H1 (cell line): Measurements from ENCODE around the gene IL13. TPM values are rescaled to one million over a fixed set of nuclear protein-coding genes. Genes with fewer than 3 reads are reported as not detected.

ENCODE experiments used
- CTCF ChIA-PET: fragments of 300-600 bp; sonication (Branson Sonifier 250); formaldehyde crosslinking; loops from one replicate; lab custom pipeline; 2021; ENCODE audit not compliant: partially characterized antibody; lab: Charles Lee
- POLR2A ChIA-PET: fragments of 300-600 bp; sonication (Branson Sonifier 250); formaldehyde crosslinking; loops from one replicate; lab custom pipeline; 2021; ENCODE audit warnings: inconsistent platforms; ENCODE audit not compliant: partially characterized antibody; lab: Charles Lee
- DNase-seq, 2 experiments: peaks; one replicate each; pipeline versions ENCODE4 v3.0.0 to v3.0.0-alpha.2; 2010 to 2022; ENCODE audit warnings: low spot score in 2 of 2, low read depth in 1 of 2, mixed read lengths in 1 of 2
- FAIRE-seq: peaks from 2 replicates; lab custom pipeline; 2011; peaks lifted over from hg19 to GRCh38; lab: Jason Lieb, UNC
- H2AFZ ChIP-seq: 2 replicates; pipeline ENCODE4 v1.8.1; 2012; ENCODE audit warnings: low read length, inconsistent platforms
- H2AK5ac ChIP-seq: 2 replicates; pipeline ENCODE4 v1.6.1; 2013; ENCODE audit warnings: low read depth, low read length
- H2BK120ac ChIP-seq: replicated peaks from 2 replicates; pipeline ENCODE3; 2013; ENCODE audit warnings: low read depth, low read length, inconsistent platforms
- H2BK12ac ChIP-seq: 2 replicates; pipeline ENCODE4 v1.6.1; 2013; ENCODE audit warnings: low read depth, low read length
- H2BK15ac ChIP-seq: 2 replicates; pipeline ENCODE4 v1.6.1; 2013; ENCODE audit warnings: low read length
- H2BK20ac ChIP-seq: 2 replicates; pipeline ENCODE4 v1.6.1; 2013; ENCODE audit warnings: low read length
- H2BK5ac ChIP-seq: 2 replicates; pipeline ENCODE4 v1.6.1; 2013; ENCODE audit warnings: low read depth, low read length
- H3K14ac ChIP-seq: 2 replicates; pipeline ENCODE4 v1.6.1; 2013; ENCODE audit warnings: inconsistent platforms; ENCODE audit not compliant: insufficient read length
- H3K18ac ChIP-seq: 2 replicates; pipeline ENCODE4 v1.6.1; 2013; ENCODE audit warnings: low read length; ENCODE audit errors: extremely low read depth
- H3K23ac ChIP-seq: 2 replicates; pipeline ENCODE4 v1.6.1; 2013; ENCODE audit warnings: inconsistent platforms; ENCODE audit not compliant: insufficient read length
- H3K23me2 ChIP-seq: 2 replicates; pipeline ENCODE4 v1.6.1; 2013; ENCODE audit warnings: low read depth, low read length
- H3K27ac ChIP-seq: 2 replicates; pipeline ENCODE4 v1.6.1; 2011; ENCODE audit warnings: low read depth, low read length, inconsistent platforms
- H3K27me3 ChIP-seq, 4 experiments: replicated peaks in 1 of 4; 1 replicate in 1 of 4; 2 replicates in 3 of 4; pipeline versions ENCODE4 v1.6.1 to v1.8.1; 2011 to 2013; ENCODE audit warnings: low read length in 3 of 4, mild to moderate bottlenecking in 3 of 4, inconsistent platforms in 2 of 4, mixed read lengths in 2 of 4, moderate library complexity in 1 of 4; ENCODE audit not compliant: control insufficient read depth in 3 of 4, insufficient read depth in 3 of 4; ENCODE audit errors: extremely low read depth in 1 of 4
- H3K36me3 ChIP-seq, 4 experiments: 2 replicates each; pipeline versions ENCODE4 v1.6.1 to v1.8.1; 2011 to 2013; ENCODE audit warnings: mild to moderate bottlenecking in 4 of 4, low read length in 3 of 4, moderate library complexity in 2 of 4, control low read depth in 1 of 4, inconsistent platforms in 1 of 4; ENCODE audit not compliant: insufficient read depth in 4 of 4, control insufficient read depth in 2 of 4
- H3K4ac ChIP-seq: replicated peaks from 2 replicates; pipeline ENCODE3; 2013; ENCODE audit warnings: low read length, low read depth, mixed read lengths, inconsistent platforms; ENCODE audit not compliant: insufficient read length
- H3K4me1 ChIP-seq, 4 experiments: replicated peaks in 1 of 4; 1 replicate in 1 of 4; 2 replicates in 3 of 4; pipeline versions ENCODE4 v1.6.1 to v1.8.1; 2011 to 2013; ENCODE audit warnings: low read length in 3 of 4, inconsistent platforms in 2 of 4, mixed read lengths in 1 of 4; ENCODE audit not compliant: insufficient read depth in 4 of 4, control insufficient read depth in 3 of 4
- H3K4me2 ChIP-seq, 2 experiments: 2 replicates each; pipeline versions ENCODE4 v1.6.1 to v1.8.1; 2011 to 2013; ENCODE audit warnings: low read depth in 2 of 2, low read length in 2 of 2, control low read depth in 1 of 2, inconsistent platforms in 1 of 2, mild to moderate bottlenecking in 1 of 2; ENCODE audit not compliant: insufficient read depth in 1 of 2
- H3K4me3 ChIP-seq, 4 experiments: fragments of 200-600, 300-600 bp in 1 of 4; sonication (generic), shearing (Covaris generic), sonication (Bioruptor Twin) in 1 of 4; 2 replicates each; pipeline versions ENCODE4 v1.5.1 to v1.8.1; 2011 to 2016; ENCODE audit warnings: low read length in 4 of 4, low read depth in 3 of 4, control low read depth in 2 of 4, inconsistent platforms in 2 of 4, mild to moderate bottlenecking in 2 of 4, mixed read lengths in 1 of 4, moderate library complexity in 1 of 4; ENCODE audit not compliant: insufficient read depth in 2 of 4; ENCODE audit errors: extremely low read depth in 1 of 4
- H3K56ac ChIP-seq: replicated peaks from 2 replicates; pipeline ENCODE3; 2013; ENCODE audit warnings: low read depth, mild to moderate bottlenecking, mixed read lengths, low read length, inconsistent platforms; ENCODE audit not compliant: insufficient read length
- H3K79me1 ChIP-seq: 2 replicates; pipeline ENCODE4 v1.6.1; 2013; ENCODE audit warnings: low read depth, low read length, control low read depth
- H3K79me2 ChIP-seq, 2 experiments: 2 replicates each; pipeline versions ENCODE4 v1.6.1 to v1.8.1; 2012 to 2013; ENCODE audit warnings: low read length in 2 of 2, mild to moderate bottlenecking in 2 of 2, inconsistent platforms in 1 of 2; ENCODE audit not compliant: insufficient read depth in 2 of 2, control insufficient read depth in 1 of 2
- H3K9ac ChIP-seq, 4 experiments: replicated peaks in 1 of 4; 1 replicate in 1 of 4; 2 replicates in 3 of 4; pipeline versions ENCODE4 v1.6.1 to v1.8.1; 2011 to 2013; ENCODE audit warnings: low read depth in 3 of 4, low read length in 3 of 4, control low read depth in 2 of 4, mild to moderate bottlenecking in 2 of 4, moderate library complexity in 2 of 4, inconsistent platforms in 1 of 4; ENCODE audit errors: extremely low read depth in 1 of 4
- H3K9me3 ChIP-seq, 2 experiments: 2 replicates each; pipeline versions ENCODE4 v1.6.1 to v1.8.1; 2012 to 2013; ENCODE audit warnings: mild to moderate bottlenecking in 2 of 2, moderate library complexity in 2 of 2, control low read depth in 1 of 2, inconsistent platforms in 1 of 2, low read depth in 1 of 2, low read length in 1 of 2, mixed read lengths in 1 of 2; ENCODE audit not compliant: insufficient read depth in 2 of 2
- H4K20me1 ChIP-seq, 2 experiments: replicated peaks in 1 of 2; 2 replicates each; pipeline versions ENCODE3 to v1.8.1; 2011 to 2013; ENCODE audit warnings: inconsistent platforms in 2 of 2, low read length in 2 of 2, mild to moderate bottlenecking in 1 of 2; ENCODE audit not compliant: insufficient read depth in 2 of 2, control insufficient read depth in 1 of 2
- H4K5ac ChIP-seq: 2 replicates; pipeline ENCODE4 v1.6.1; 2013; ENCODE audit warnings: low read length, low read depth, mixed read lengths, inconsistent platforms; ENCODE audit not compliant: insufficient read length
- H4K8ac ChIP-seq: 2 replicates; pipeline ENCODE4 v1.8.0; 2013; ENCODE audit warnings: mild to moderate bottlenecking, moderate library complexity, low read length, inconsistent platforms; ENCODE audit not compliant: insufficient read depth; ENCODE audit errors: extremely low read depth
- H4K91ac ChIP-seq: replicated peaks from 2 replicates; pipeline ENCODE3; 2013; ENCODE audit warnings: low read length, mixed read lengths, inconsistent platforms; ENCODE audit not compliant: insufficient read length
- CEBPB ChIP-seq: IDR thresholded peaks from 2 replicates; pipeline ENCODE4 v1.6.1; 2012; ENCODE audit warnings: low read depth, low read length
- CHD1 ChIP-seq: IDR thresholded peaks from 2 replicates; pipeline ENCODE4 v1.6.1; 2012; ENCODE audit warnings: low read depth, low read length, improper control_type of control experiment
- CHD2 ChIP-seq: IDR thresholded peaks from 2 replicates; pipeline ENCODE4 v1.6.1; 2012; ENCODE audit warnings: low read length, improper control_type of control experiment
- CTCF ChIP-seq, 3 experiments: IDR thresholded peaks; 1 replicate in 2 of 3; 2 replicates in 1 of 3; pipeline versions ENCODE4 v1.5.1 to v1.6.1; 2011; ENCODE audit warnings: low read length in 3 of 3, mild to moderate bottlenecking in 3 of 3, inconsistent platforms in 2 of 3, low read depth in 1 of 3, moderate library complexity in 1 of 3; ENCODE audit not compliant: insufficient read depth in 1 of 3; ENCODE audit errors: control extremely low read depth in 1 of 3
- KDM4A ChIP-seq: IDR thresholded peaks from one replicate; pipeline ENCODE4 v1.7.1; 2012; ENCODE audit warnings: low read depth, mild to moderate bottlenecking, moderate library complexity, low read length, inconsistent platforms; ENCODE audit not compliant: severe bottlenecking
- NANOG ChIP-seq: IDR thresholded peaks from 2 replicates; pipeline ENCODE4 v1.6.1; 2011; ENCODE audit warnings: low read length, low read depth, mild to moderate bottlenecking, inconsistent platforms; ENCODE audit not compliant: insufficient read depth, poor library complexity, severe bottlenecking
- NRF1 ChIP-seq: IDR thresholded peaks from 2 replicates; pipeline ENCODE4 v1.6.1; 2011; ENCODE audit warnings: mild to moderate bottlenecking, low read depth, low read length, improper control_type of control experiment
- SAP30 ChIP-seq: fragments of 300-600 bp; sonication (generic); IDR thresholded peaks from 2 replicates; pipeline ENCODE4 v1.7.1; 2012; ENCODE audit warnings: low read length, moderate library complexity, mild to moderate bottlenecking, inconsistent platforms; ENCODE audit not compliant: insufficient read depth, insufficient replicate concordance
- SP1 ChIP-seq: IDR thresholded peaks from 2 replicates; pipeline ENCODE4 v1.6.1; 2011; ENCODE audit warnings: low read depth, low read length
- SP4 ChIP-seq: IDR thresholded peaks from 2 replicates; pipeline ENCODE4 v1.6.1; 2012; ENCODE audit warnings: low read length, inconsistent platforms
- SUZ12 ChIP-seq: fragments of 200-600 bp; sonication (generic); IDR thresholded peaks from 2 replicates; pipeline ENCODE4 v1.6.1; 2012; ENCODE audit warnings: mild to moderate bottlenecking, inconsistent platforms, low read length, moderate library complexity, mixed read lengths
- TBP ChIP-seq: IDR thresholded peaks from 2 replicates; pipeline ENCODE4 v1.6.1; 2011; ENCODE audit warnings: low read depth, low read length, improper control_type of control experiment
- YY1 ChIP-seq: IDR thresholded peaks from 2 replicates; pipeline ENCODE4 v1.6.1; 2011; ENCODE audit warnings: low read depth, mild to moderate bottlenecking, low read length
- whole genome bisulfite sequencing, 2 experiments: shearing (Covaris generic) in 1 of 2; methylation state at CpG; one replicate each; pipeline versions ENCODE4 v1.1.6 to v1.1.7; 2013 to 2015; ENCODE audit warnings: low lambda C conversion rate in 2 of 2, mixed read lengths in 2 of 2, inconsistent platforms in 1 of 2, low coverage in 1 of 2, missing lambda C conversion rate in 1 of 2; ENCODE audit not compliant: insufficient replicate concordance in 2 of 2, insufficient coverage in 1 of 2, insufficient read length in 1 of 2; ENCODE audit errors: extremely low coverage in 1 of 2, missing lambda C conversion rate in 1 of 2; 5-methylcytosine and 5-hydroxymethylcytosine counted together
- polyA plus RNA-seq, 7 experiments: library from polyadenylated mRNA; depleted of rRNA in 3 of 7; stranded (reverse) in 5 of 7; unstranded in 2 of 7; fragments of >200 nt in 5 of 7; fragments of 200-250 nt in 2 of 7; gene quantifications; 1 replicate in 5 of 7; 2 replicates in 1 of 7; 4 replicates in 1 of 7; pipeline versions ENCODE4 v1.2.1 to v1.2.3, GENCODE V29; 2011 to 2013; ENCODE audit warnings: missing spikeins in 2 of 7, mixed read lengths in 2 of 7
- total RNA-seq: library from RNA; stranded (reverse); fragmentation: NEBNext Ultra II Directional; extraction: Animal tissue kit (Norgen Biotek cat#: 25700); gene quantifications from 2 replicates; pipeline ENCODE4 v1.2.1, GENCODE V29; 2021

The IL13 gene
- total and polyA plus RNA-seq, 2 of the 8 experiments (the other 6 are each of a cell fraction or from before 2014, with no cell fraction given) = not detected

- Histone ChIP-seq H3K79me2 (no peaks in the 10 kb centered on the region), H2BK12ac (no peak overlapping the region), H4K8ac (no peak overlapping the region), H2BK15ac (no peak overlapping the region), H3K9me3 (no peaks in the 10 kb centered on the region), H2BK120ac (no peak overlapping the region), H3K79me1 (no peaks in the 10 kb centered on the region), H2BK5ac (no peak overlapping the region), H4K91ac (no peak overlapping the region), H4K20me1 (no peaks in the 10 kb centered on the region), H3K23me2 (no peaks in the 10 kb centered on the region; the same call in 1 of the 2 replicates), H3K56ac (no peak overlapping the region), H3K18ac (no peak overlapping the region), H3K14ac (no peak overlapping the region), H4K5ac (no peak overlapping the region), H2AFZ (no peak overlapping the region), H3K23ac (no peak overlapping the region), H2AK5ac (no peak overlapping the region), H3K9ac (no peak overlapping the region), H3K36me3 (no peaks in the 10 kb centered on the region), H3K27me3 (no peaks in the 10 kb centered on the region), H2BK20ac (no peak overlapping the region), H3K4ac (no peak overlapping the region), H3K4me2 (no peak overlapping the region), H3K4me1 (no peaks in the 10 kb centered on the region), H3K27ac (no peak overlapping the region), H3K4me3 (no peak overlapping the region)
- POLR2A ChIA-PET = interaction anchor here (1.2 kb wide), 1 partner anchor 9 kb away, joined by 3 read pairs; no protein-coding TSS in a partner anchor
- WGBS, 2 experiments = 82% methylated on average over 4 of the region's 4 CpGs; no CpG with 5 or more reads in 1 of the 2 experiments
- CTCF ChIA-PET = interaction anchor here (1.3 to 1.6 kb wide), 2 partner anchors 138 to 155 kb away, joined by 3 to 6 read pairs; no protein-coding TSS in a partner anchor
- no peak for FAIRE-seq
- no peak for DNase-seq
- TF ChIP-seq SP4 = no peak
- TF ChIP-seq SUZ12 = no peak
- TF ChIP-seq YY1 = no peak
- TF ChIP-seq CEBPB = no peak
- no peak for TF ChIP-seq NANOG
- TF ChIP-seq KDM4A = no peak
- no peak for TF ChIP-seq CHD2
- TF ChIP-seq CHD1 = no peak
- TF ChIP-seq SP1 = no peak
- TF ChIP-seq TBP = no peak
- no peak for TF ChIP-seq NRF1
- no peak for TF ChIP-seq SAP30
- no peak for TF ChIP-seq CTCF (IDR thresholded peaks at IDR 0.05; ENCODE audit: control extremely low read depth in 1 of 3, insufficient read depth in 1 of 3, low read depth in 1 of 3, low read length in 3 of 3)
Measured at GRCh38 chr5:132681983-132682382, 24.0 kb downstream of the IL13 start.
